Measurements from ENCODE around the gene ARHGAP26. TPM values are rescaled to one million over a fixed set of nuclear protein-coding genes. Genes with fewer than 3 reads are reported as not detected.

ARHGAP26 gene
- total and polyA plus RNA-seq, 7 experiments from 2014 or later = 10.5 to 123 (median 22.7) TPM

DNA sequence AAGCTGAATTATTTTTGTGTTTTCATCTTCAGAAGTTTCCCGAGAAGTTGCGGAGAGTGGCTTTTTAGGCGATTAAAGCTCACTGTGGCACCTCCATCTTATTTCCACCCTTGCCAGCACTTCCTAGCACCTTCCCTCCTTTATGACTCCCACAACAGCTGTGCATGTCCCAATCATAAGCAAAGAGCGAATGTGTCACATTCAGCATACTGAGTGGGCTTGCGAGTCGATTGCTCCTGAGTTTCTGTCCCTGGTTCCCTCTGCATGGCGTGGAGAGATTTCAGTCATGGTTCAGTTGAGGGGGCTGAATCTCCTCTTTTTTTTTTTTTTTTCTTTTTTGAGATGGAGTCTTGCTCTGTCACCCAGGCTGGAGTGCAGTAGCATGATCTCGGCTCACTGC lies 144.9 kb downstream of the ARHGAP26 start:
- no peak overlapping the region for H3K27ac Mint-ChIP-seq
- CTCF ChIA-PET = no interaction called here
- peaks cover 10 to 60% (median 37%) of the 10 kb centered on the region in 5 donors for H3K36me3 Mint-ChIP-seq
- no peak overlapping the region for H3K4me3 Mint-ChIP-seq
- ATAC-seq (no peak), DNase-seq (no peak)
- Histone ChIP-seq H3K27ac (ENCODE audit: low read depth, low read length) (no peak overlapping the region), H3K4me1 (ENCODE audit: control insufficient read depth in 2 of 2, insufficient read depth in 2 of 2, low read length in 2 of 2) (no peaks in the 10 kb centered on the region), H3K9me3 (ENCODE audit: control insufficient read depth in 2 of 3, low read length in 3 of 3) (no peaks in the 10 kb centered on the region), H3K36me3 (ENCODE audit: control insufficient read depth in 2 of 3, insufficient read depth in 3 of 3, low read length in 3 of 3) (peaks cover 0 to 49% (median 9%) of the 10 kb centered on the region in 3 experiments), H3K4me3 (ENCODE audit: low read length) (no peak overlapping the region), H3K27me3 (ENCODE audit: control insufficient read depth in 2 of 2, insufficient read depth in 2 of 2, low read length in 2 of 2) (no peaks in the 10 kb centered on the region)
- no peaks in the 10 kb centered on the region for H3K27me3 Mint-ChIP-seq
- peaks cover 0 to 3% (median 0%) of the 10 kb centered on the region in 7 donors for H3K4me1 Mint-ChIP-seq
- H3K9me3 Mint-ChIP-seq = no peaks in the 10 kb centered on the region
- intact Hi-C loops (cut with micrococcal nuclease) = no loop called here
- POLR2A ChIA-PET = no interaction called here

DNA sequence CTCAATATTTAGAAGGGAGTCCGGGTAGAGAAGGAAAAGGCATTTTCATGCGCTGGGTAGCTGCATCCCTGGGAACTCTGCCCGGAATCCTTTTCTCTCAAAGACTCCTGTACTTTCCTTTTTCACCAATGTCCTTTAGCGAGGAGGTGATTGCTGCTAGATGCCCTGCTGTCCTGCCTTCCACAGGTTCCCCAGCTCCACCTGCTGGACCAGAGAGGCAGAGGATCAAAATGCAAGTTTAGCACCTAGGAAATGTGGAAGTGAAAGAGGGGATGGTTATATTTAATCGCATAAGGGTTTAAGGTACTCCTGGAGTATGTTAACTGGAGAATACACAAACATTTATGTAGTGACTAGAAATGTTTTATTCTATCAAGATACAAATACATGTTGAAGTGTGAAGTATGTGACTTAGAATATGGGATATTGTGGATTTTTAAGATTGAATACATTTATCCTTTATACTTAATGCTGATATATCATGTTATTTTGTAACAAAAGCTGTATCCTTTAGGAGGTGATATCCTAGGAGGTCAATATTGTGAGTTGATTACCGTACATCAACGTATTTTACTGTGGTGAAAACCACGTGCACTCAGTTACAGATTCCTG lies 145.7 kb downstream of the ARHGAP26 start:
- no peaks in the 10 kb centered on the region for H3K9me3 Mint-ChIP-seq
- no peaks in the 10 kb centered on the region for H3K27me3 ChIP-seq (ENCODE audit: control insufficient read depth in 2 of 2, insufficient read depth in 2 of 2, low read length in 2 of 2)
- H3K4me1 Mint-ChIP-seq = peaks cover 0 to 3% (median 0%) of the 10 kb centered on the region in 7 donors
- no peaks in the 10 kb centered on the region for H3K27me3 Mint-ChIP-seq
- no peak overlapping the region for H3K4me3 Mint-ChIP-seq
- no peak for DNase-seq
- no peak for ATAC-seq
- H3K27ac Mint-ChIP-seq = no peak overlapping the region
- H3K36me3 ChIP-seq (ENCODE audit: control insufficient read depth in 2 of 3, insufficient read depth in 3 of 3, low read length in 3 of 3) = peaks cover 0 to 43% (median 9%) of the 10 kb centered on the region in 3 experiments
- H3K9me3 ChIP-seq (ENCODE audit: control insufficient read depth in 2 of 3, low read length in 3 of 3) = no peaks in the 10 kb centered on the region
- H3K4me3 ChIP-seq (ENCODE audit: low read length) = no peak overlapping the region
- CTCF ChIA-PET = no interaction called here
- no peaks in the 10 kb centered on the region for H3K4me1 ChIP-seq (ENCODE audit: control insufficient read depth in 2 of 2, insufficient read depth in 2 of 2, low read length in 2 of 2)
- H3K36me3 Mint-ChIP-seq = peaks cover 9 to 59% (median 36%) of the 10 kb centered on the region in 5 donors
- H3K27ac ChIP-seq (ENCODE audit: low read depth, low read length) = no peak overlapping the region
- intact Hi-C loops (cut with micrococcal nuclease) = no loop called here
- POLR2A ChIA-PET = no interaction called here

DNA sequence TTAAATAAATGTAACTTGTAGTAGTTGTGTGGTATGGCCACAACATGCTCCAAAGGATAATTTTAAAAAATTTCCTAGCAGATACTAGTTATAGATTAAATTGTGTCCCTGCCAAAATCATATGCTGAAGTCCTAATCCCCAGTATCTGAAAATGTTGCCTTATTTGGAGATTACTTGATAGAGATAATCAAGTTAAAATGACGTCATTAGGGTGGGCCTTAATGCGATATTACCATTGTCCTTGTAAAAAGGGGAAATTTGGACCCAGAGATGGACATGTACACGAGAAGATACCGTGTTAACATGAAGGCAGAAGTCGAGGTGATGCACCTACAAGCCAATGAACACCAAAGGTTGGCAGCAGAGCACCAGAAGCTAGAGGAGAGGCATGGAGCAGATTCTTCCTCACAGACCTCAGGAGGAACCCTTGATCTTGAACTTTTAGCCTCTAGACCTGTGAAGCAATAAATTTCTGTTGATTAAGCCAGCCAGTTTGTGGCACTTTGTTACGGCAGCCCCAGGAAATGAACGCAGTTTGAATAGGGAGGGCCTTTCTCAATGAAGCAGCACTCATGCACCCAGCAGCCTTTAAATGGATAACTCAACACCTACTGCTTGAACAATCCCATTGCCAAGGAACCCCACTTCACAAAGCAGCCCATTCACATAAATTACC lies 148.9 kb downstream of the ARHGAP26 start:
- ChIA-PET POLR2A (no interaction called here), CTCF (interaction anchor here (0.6 kb wide), 1 partner anchor 736 kb away, joined by 3 read pairs; no protein-coding TSS in a partner anchor)
- Histone ChIP-seq H3K4me3 (ENCODE audit: low read length) (no peak overlapping the region), H3K9me3 (ENCODE audit: control insufficient read depth in 2 of 3, low read length in 3 of 3) (no peaks in the 10 kb centered on the region), H3K27me3 (ENCODE audit: control insufficient read depth in 2 of 2, insufficient read depth in 2 of 2, low read length in 2 of 2) (no peaks in the 10 kb centered on the region), H3K27ac (ENCODE audit: low read depth, low read length) (no peak overlapping the region), H3K36me3 (ENCODE audit: control insufficient read depth in 2 of 3, insufficient read depth in 3 of 3, low read length in 3 of 3) (peaks cover 0 to 20% (median 9%) of the 10 kb centered on the region in 3 experiments), H3K4me1 (ENCODE audit: control insufficient read depth in 2 of 2, insufficient read depth in 2 of 2, low read length in 2 of 2) (peaks cover 0 to 4% of the 10 kb centered on the region in 2 donors)
- no peak overlapping the region for H3K4me3 Mint-ChIP-seq
- DNase-seq = no peak
- peaks cover under 1 to 16% (median 1%) of the 10 kb centered on the region in 7 donors for H3K4me1 Mint-ChIP-seq
- ATAC-seq = no peak
- no peaks in the 10 kb centered on the region for H3K9me3 Mint-ChIP-seq
- H3K36me3 Mint-ChIP-seq = peaks cover under 1 to 30% (median 9%) of the 10 kb centered on the region in 5 donors
- intact Hi-C loops (cut with micrococcal nuclease) = no loop called here
- no peaks in the 10 kb centered on the region for H3K27me3 Mint-ChIP-seq
- H3K27ac Mint-ChIP-seq = no peak overlapping the region

DNA sequence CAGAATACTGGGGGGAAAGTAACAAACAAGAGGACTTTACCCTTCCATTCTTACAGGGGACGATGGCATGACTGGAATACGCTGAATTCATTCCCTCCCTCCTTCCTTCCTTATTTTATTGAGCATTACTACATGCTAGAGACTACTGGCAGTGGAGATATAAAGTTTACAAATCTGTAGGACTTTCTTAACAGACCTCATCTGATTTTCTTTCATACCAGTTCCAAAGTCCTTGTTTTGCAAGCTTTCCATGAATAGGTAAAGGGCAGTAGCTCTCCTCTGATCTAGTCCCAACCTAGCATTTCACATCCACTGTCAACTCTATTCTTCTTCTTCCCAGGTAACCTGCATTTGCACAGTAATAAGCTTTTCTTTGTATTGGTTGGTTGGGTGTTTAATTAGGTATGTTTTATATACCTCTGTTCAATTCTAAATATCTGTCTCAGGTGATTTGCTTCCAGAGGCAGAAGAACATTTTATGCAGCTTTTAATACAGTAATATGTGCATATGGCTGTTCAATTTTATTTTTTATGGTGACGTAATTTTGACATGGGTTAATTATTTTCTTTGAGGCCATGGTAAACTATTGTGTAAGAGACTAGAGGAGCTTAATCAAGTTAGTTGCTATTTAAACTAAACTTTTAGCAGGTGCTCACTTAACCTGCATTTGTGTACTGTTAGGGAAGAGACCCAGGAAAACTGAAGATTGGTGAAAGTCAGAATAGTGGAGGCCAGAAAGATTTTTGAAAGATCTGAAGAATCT lies 150.9 kb downstream of the ARHGAP26 start:
- CTCF ChIA-PET = interaction anchor here (0.7 to 1.4 kb wide), 4 partner anchors 81 to 1188 kb away, joined by 3 to 5 read pairs (median 4); no protein-coding TSS in a partner anchor
- peaks cover 0 to 19% of the 10 kb centered on the region in 2 donors for H3K4me1 ChIP-seq (ENCODE audit: control insufficient read depth in 2 of 2, insufficient read depth in 2 of 2, low read length in 2 of 2)
- no peaks in the 10 kb centered on the region for H3K9me3 ChIP-seq (ENCODE audit: control insufficient read depth in 2 of 3, low read length in 3 of 3)
- Mint-ChIP-seq H3K27me3 (no peaks in the 10 kb centered on the region), H3K9me3 (no peaks in the 10 kb centered on the region), H3K36me3 (peaks cover 0 to 27% (median 9%) of the 10 kb centered on the region in 5 donors), H3K4me3 (no peak overlapping the region), H3K27ac (peak overlapping the region in 4 of 9 donors; percentile 19 to 86 (median 42)), H3K4me1 (peaks cover 7 to 35% (median 11%) of the 10 kb centered on the region in 7 donors)
- intact Hi-C loops (cut with micrococcal nuclease) = loop anchor here in 1 of 2 donors (5.0 kb wide), 1 partner anchor 1271 kb away; no protein-coding TSS in a partner anchor
- H3K36me3 ChIP-seq (ENCODE audit: control insufficient read depth in 2 of 3, insufficient read depth in 3 of 3, low read length in 3 of 3) = peaks cover 0 to 4% (median 4%) of the 10 kb centered on the region in 3 experiments
- POLR2A ChIA-PET = no interaction called here
- DNase-seq = no peak
- no peaks in the 10 kb centered on the region for H3K27me3 ChIP-seq (ENCODE audit: control insufficient read depth in 2 of 2, insufficient read depth in 2 of 2, low read length in 2 of 2)
- H3K4me3 ChIP-seq (ENCODE audit: low read length) = no peak overlapping the region
- ATAC-seq = no peak
- H3K27ac ChIP-seq (ENCODE audit: low read depth, low read length) = no peak overlapping the region

DNA sequence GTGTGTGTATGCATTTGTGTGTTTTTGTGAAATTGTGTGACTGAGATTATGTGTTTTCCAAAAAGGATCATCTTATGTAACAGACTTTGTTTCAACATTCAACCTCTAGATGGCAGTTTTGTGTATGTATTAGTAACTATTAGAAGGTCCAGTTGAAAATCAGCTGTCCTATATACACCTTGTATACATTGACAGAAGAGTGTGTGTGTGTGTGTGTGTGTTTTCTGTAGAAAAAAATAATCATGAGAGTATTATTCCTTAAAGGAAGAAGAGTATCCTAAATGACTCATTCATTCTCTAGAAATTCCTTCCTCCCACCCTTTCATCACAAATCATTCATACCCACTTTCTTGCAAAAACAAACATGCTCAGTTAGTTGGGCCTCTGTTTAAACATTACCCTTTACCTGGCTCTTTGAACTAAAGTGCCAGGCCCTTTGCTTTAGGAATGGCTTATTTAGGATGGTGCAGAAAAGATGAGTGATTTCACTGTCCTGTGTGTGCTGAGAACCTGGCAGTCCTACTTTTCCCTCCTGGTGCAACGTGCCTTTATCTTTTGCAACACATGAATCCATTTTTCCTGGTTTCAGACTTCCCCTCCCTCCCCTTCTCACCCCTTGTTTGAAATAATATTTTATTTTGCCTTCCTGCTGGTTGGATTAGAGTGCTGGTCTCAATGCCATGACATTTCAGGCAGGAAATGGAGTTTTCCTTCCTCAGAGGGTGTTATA lies 152.2 kb downstream of the ARHGAP26 start:
- H3K4me3 ChIP-seq (ENCODE audit: low read length) = no peak overlapping the region
- H3K27ac Mint-ChIP-seq = peak overlapping the region in 2 of 9 donors; percentile 9 to 19
- CTCF ChIA-PET = interaction anchor here (1.8 kb wide), 1 partner anchor 902 kb away, joined by 10 read pairs; no protein-coding TSS in a partner anchor
- no peaks in the 10 kb centered on the region for H3K9me3 Mint-ChIP-seq
- peaks cover 7 to 40% (median 11%) of the 10 kb centered on the region in 7 donors for H3K4me1 Mint-ChIP-seq
- peaks cover 0 to 19% of the 10 kb centered on the region in 2 donors for H3K4me1 ChIP-seq (ENCODE audit: control insufficient read depth in 2 of 2, insufficient read depth in 2 of 2, low read length in 2 of 2)
- DNase-seq = peak in 1 of 9 donors; percentile 3
- peaks cover 0 to 30% (median 9%) of the 10 kb centered on the region in 5 donors for H3K36me3 Mint-ChIP-seq
- intact Hi-C loops (cut with micrococcal nuclease) = loop anchor here (1.0 to 5.0 kb wide), 7 partner anchors 80 to 1270 kb away; partner anchors contain the start of gene NR3C1 (in 1 of the 2)
- no peak overlapping the region for H3K4me3 Mint-ChIP-seq
- H3K27me3 Mint-ChIP-seq = no peaks in the 10 kb centered on the region
- no peaks in the 10 kb centered on the region for H3K27me3 ChIP-seq (ENCODE audit: control insufficient read depth in 2 of 2, insufficient read depth in 2 of 2, low read length in 2 of 2)
- no peak overlapping the region for H3K27ac ChIP-seq (ENCODE audit: low read depth, low read length)
- ATAC-seq = peak; percentile 50
- no peaks in the 10 kb centered on the region for H3K9me3 ChIP-seq (ENCODE audit: control insufficient read depth in 2 of 3, low read length in 3 of 3)
- peaks cover 0 to 4% (median 0%) of the 10 kb centered on the region in 3 experiments for H3K36me3 ChIP-seq (ENCODE audit: control insufficient read depth in 2 of 3, insufficient read depth in 3 of 3, low read length in 3 of 3)
- POLR2A ChIA-PET = interaction anchor here (0.6 to 1.0 kb wide), 2 partner anchors 12 to 80 kb away, joined by 3 read pairs; no protein-coding TSS in a partner anchor

Data from naive thymus-derived CD4-positive, alpha-beta T cell (primary cell).